Small intestine (tissue), 16 donors: ENCODE measurements around the gene ITGB5. TPM values are rescaled to one million over a fixed set of nuclear protein-coding genes. Genes with fewer than 3 reads are reported as not detected.

ENCODE experiments used
- DNase-seq, 2 donors: peaks; one replicate each; pipeline versions ENCODE4 v3.0.0 to v3.0.0-alpha.2; 2013
- FAIRE-seq: peaks from 2 replicates; lab custom pipeline; 2012; peaks lifted over from hg19 to GRCh38; lab: Jason Lieb, UNC
- H3K27ac ChIP-seq, 3 donors: one replicate each; pipeline ENCODE4 v1.5.1; 2013; ENCODE audit warnings: low read length in 2 of 3, mild to moderate bottlenecking in 2 of 3, control low read depth in 1 of 3, inconsistent platforms in 1 of 3, low read depth in 1 of 3, moderate library complexity in 1 of 3
- H3K27me3 ChIP-seq, 3 donors: one replicate each; pipeline ENCODE4 v1.6.1; 2013; ENCODE audit warnings: low read length in 3 of 3, inconsistent platforms in 1 of 3; ENCODE audit not compliant: control insufficient read depth in 3 of 3, insufficient read depth in 3 of 3
- H3K36me3 ChIP-seq, 3 donors: one replicate each; pipeline ENCODE4 v1.6.1; 2013; ENCODE audit warnings: low read length in 3 of 3, inconsistent platforms in 1 of 3, low read depth in 1 of 3, mild to moderate bottlenecking in 1 of 3, moderate library complexity in 1 of 3; ENCODE audit not compliant: control insufficient read depth in 3 of 3, insufficient read depth in 2 of 3
- H3K4me1 ChIP-seq, 3 donors: one replicate each; pipeline ENCODE4 v1.6.1; 2013; ENCODE audit warnings: low read length in 2 of 3, inconsistent platforms in 1 of 3, low read depth in 1 of 3, mild to moderate bottlenecking in 1 of 3, moderate library complexity in 1 of 3; ENCODE audit not compliant: control insufficient read depth in 3 of 3, insufficient read depth in 2 of 3
- H3K4me3 ChIP-seq, 3 donors: one replicate each; pipeline ENCODE4 v1.5.1; 2013; ENCODE audit warnings: low read length in 3 of 3, control low read depth in 1 of 3, inconsistent platforms in 1 of 3, low read depth in 1 of 3, mild to moderate bottlenecking in 1 of 3, moderate library complexity in 1 of 3
- H3K9me3 ChIP-seq, 2 donors: one replicate each; pipeline ENCODE4 v1.6.1; 2013; ENCODE audit warnings: low read depth in 1 of 2, low read length in 1 of 2; ENCODE audit not compliant: control insufficient read depth in 2 of 2, insufficient read depth in 1 of 2
- WGBS, 3 donors: extraction: QIAGEN DNeasy Blood & Tissue Kit; methylation state at CpG; one replicate each; pipeline ENCODE4 v1.1.7; 2013; 5-methylcytosine and 5-hydroxymethylcytosine counted together
- long read RNA-seq, 10 donors: transcript quantifications; one replicate each; lab custom pipeline, GENCODE V29; 2026
- polyA plus RNA-seq, 4 donors: library from polyadenylated mRNA; stranded (reverse) in 3 of 4; unstranded in 1 of 4; fragments of 200-250 nt in 3 of 4; fragments of 120-200 nt in 1 of 4; gene quantifications; one replicate each; pipeline versions ENCODE4 v1.2.1 to v1.2.3, GENCODE V29; 2013
- donor health status: healthy with polysubstance abuse.
- donor health status: control.
- donor health status: control.
- donor health status: Bipolar disorder and iron deficiency.
- donor health status: healthy.

Gene ITGB5
- polyA plus RNA-seq = 10 to 100 TPM in 3 of 4 donors, 1 to 10 TPM in 1; 9.4 to 74.3 (median 21.9) TPM
- long read RNA-seq, donor 1 = 0 reads
- long read RNA-seq, donor 2, full-length matches to known transcripts = 5 of 15 reads
- long read RNA-seq, donor 2, partial matches to known transcripts = 10 of 15 reads
- long read RNA-seq, donor 2, other reads (novel, unspliced or antisense) = 0 of 15 reads
- long read RNA-seq, donor 3, partial matches to known transcripts = 0 of 1 reads
- long read RNA-seq, donor 3, other reads (novel, unspliced or antisense) = 0 of 1 reads
- long read RNA-seq, donor 4 = 0 reads
- long read RNA-seq, donor 5, full-length matches to known transcripts = 1 of 1 reads
- long read RNA-seq, donor 5, partial matches to known transcripts = 0 of 1 reads
- long read RNA-seq, donor 5, other reads (novel, unspliced or antisense) = 0 of 1 reads
- long read RNA-seq, donor 6, full-length matches to known transcripts = 6 of 6 reads
- long read RNA-seq, donor 6, partial matches to known transcripts = 0 of 6 reads
- long read RNA-seq, donor 6, other reads (novel, unspliced or antisense) = 0 of 6 reads
- long read RNA-seq, donor 7 = 0 reads
- long read RNA-seq, donor 8 = 0 reads
- long read RNA-seq, donor 9, full-length matches to known transcripts = 1 of 1 reads
- long read RNA-seq, donor 9, partial matches to known transcripts = 0 of 1 reads
- long read RNA-seq, donor 9, other reads (novel, unspliced or antisense) = 0 of 1 reads
- long read RNA-seq, donor 10, full-length matches to known transcripts = 9 of 9 reads
- long read RNA-seq, donor 10, partial matches to known transcripts = 0 of 9 reads
- long read RNA-seq, donor 10, other reads (novel, unspliced or antisense) = 0 of 9 reads

GRCh38 chr3:124887177-124887931 is at the start of gene ITGB5:
ITGB5 (minus strand) TSS chr3:124887365; CDS start chr3:124887000, 365 bp downstream.
- Histone ChIP-seq H3K27me3 (peaks cover 0 to 2% (median 0%) of the 10 kb centered on the region in 3 donors), H3K9me3 (no peaks in the 10 kb centered on the region), H3K4me1 (peaks cover 0 to 10% (median 2%) of the 10 kb centered on the region in 3 donors), H3K27ac (peak within 1 kb of the TSS; percentile 86 to 91 (median 90)), H3K36me3 (peaks cover 0 to 9% (median 0%) of the 10 kb centered on the region in 3 donors), H3K4me3 (peak within 1 kb of the TSS; percentile 56 to 87 (median 67))
- DNase-seq (peak; percentile 84 to 90), FAIRE-seq (no peak)
- 1 to 2% (median 1%) methylated on average over 47 to 78 of the region's 78 CpGs for WGBS, 3 donors

- DNase-seq (no peak), FAIRE-seq (no peak)
- H3K27me3 ChIP-seq = peaks cover 0 to 3% (median 0%) of the 10 kb centered on the region in 3 donors
- WGBS, 3 donors = 28 to 55% (median 40%) methylated on average over 5 of the region's 5 CpGs
- no peak overlapping the region for H3K4me3 ChIP-seq
- H3K36me3 ChIP-seq = peaks cover 0 to 16% (median 0%) of the 10 kb centered on the region in 3 donors
- no peak overlapping the region for H3K27ac ChIP-seq
- peaks cover 0 to 15% of the 10 kb centered on the region in 2 donors for H3K9me3 ChIP-seq
- peaks cover 0 to 11% (median 0%) of the 10 kb centered on the region in 3 donors for H3K4me1 ChIP-seq
Measured at GRCh38 chr3:124935794-124936542, 48.8 kb upstream of the ITGB5 start.

- DNase-seq = peak in 1 of 2 donors; percentile 24
- Histone ChIP-seq H3K27ac (peak overlapping the region; percentile 43 to 98 (median 46)), H3K9me3 (peaks cover 0 to 15% of the 10 kb centered on the region in 2 donors), H3K36me3 (peaks cover 0 to 17% (median 0%) of the 10 kb centered on the region in 3 donors), H3K4me1 (peaks cover 0 to 11% (median 0%) of the 10 kb centered on the region in 3 donors), H3K27me3 (peaks cover 0 to 3% (median 0%) of the 10 kb centered on the region in 3 donors), H3K4me3 (no peak overlapping the region)
- no peak for FAIRE-seq
Measured at GRCh38 chr3:124935264-124935663, 48.1 kb upstream of the ITGB5 start.

GRCh38 chr3:124934577-124934976 is 47.4 kb upstream of the ITGB5 start, which contains the start of gene MUC13:
MUC13 (minus strand) TSS chr3:124934751; CDS start chr3:124934712, 39 bp downstream.
- H3K27ac ChIP-seq = peak within 1 kb of the TSS; percentile 75 to 98 (median 90)
- no peak for FAIRE-seq
- peak within 1 kb of the TSS; percentile 50 to 89 (median 89) for H3K4me3 ChIP-seq
- peaks cover 0 to 3% (median 0%) of the 10 kb centered on the region in 3 donors for H3K27me3 ChIP-seq
- peaks cover 0 to 15% of the 10 kb centered on the region in 2 donors for H3K9me3 ChIP-seq
- peaks cover 0 to 12% (median 0%) of the 10 kb centered on the region in 3 donors for H3K4me1 ChIP-seq
- WGBS, 3 donors = 9 to 59% (median 43%) methylated on average over 5 of the region's 5 CpGs
- peaks cover 0 to 21% (median 0%) of the 10 kb centered on the region in 3 donors for H3K36me3 ChIP-seq
- DNase-seq = peak; percentile 95 to 96

GRCh38 chr3:124928333-124929202 is 41.4 kb upstream of the ITGB5 start:
- Histone ChIP-seq H3K9me3 (no peaks in the 10 kb centered on the region), H3K27me3 (peaks cover 0 to 2% (median 0%) of the 10 kb centered on the region in 3 donors), H3K4me1 (peaks cover 0 to 17% (median 7%) of the 10 kb centered on the region in 3 donors), H3K4me3 (peak overlapping the region in 2 of 3 donors; percentile 89), H3K27ac (peak overlapping the region in 2 of 3 donors; percentile 1 to 98), H3K36me3 (peaks cover under 1 to 51% (median 11%) of the 10 kb centered on the region in 3 donors)
- DNase-seq = peak; percentile 66 to 78
- WGBS, 3 donors = 20 to 27% (median 23%) methylated on average over 4 of the region's 4 CpGs
- FAIRE-seq = no peak

- DNase-seq (no peak), FAIRE-seq (no peak)
- 88 to 94% (median 93%) methylated on average over 2 of the region's 2 CpGs for WGBS, 3 donors
- Histone ChIP-seq H3K36me3 (peaks cover 5 to 48% (median 17%) of the 10 kb centered on the region in 3 donors), H3K27me3 (peaks cover 0 to 2% (median 0%) of the 10 kb centered on the region in 3 donors), H3K27ac (peak overlapping the region in 2 of 3 donors; percentile 1 to 98), H3K4me3 (peak overlapping the region in 1 of 3 donors; percentile 89), H3K9me3 (no peaks in the 10 kb centered on the region), H3K4me1 (peaks cover 0 to 17% (median 7%) of the 10 kb centered on the region in 3 donors)
Measured at GRCh38 chr3:124927574-124928045, 40.4 kb upstream of the ITGB5 start.
